Ovary (tissue), 9 donors: Measurements from ENCODE around the gene TAGLN2. TPM values are rescaled to one million over a fixed set of nuclear protein-coding genes. Genes with fewer than 3 reads are reported as not detected.

ENCODE experiments used
- DNase-seq, 5 donors: peaks; one replicate each; pipeline ENCODE4 v3.0.0-alpha.2; 2019 to 2020
- H3K27ac ChIP-seq, 2 donors: fragments of 200-600 bp; one replicate each; pipeline versions ENCODE4 v1.5.1 to v1.8.0; 2019 to 2022
- H3K27me3 ChIP-seq: fragments of 200-600 bp; one replicate; pipeline ENCODE4 v1.8.0; 2022
- H3K36me3 ChIP-seq: fragments of 200-600 bp; sonication (generic); one replicate; pipeline ENCODE4 v1.5.1; 2019
- H3K4me1 ChIP-seq: one replicate; pipeline ENCODE4 v1.8.1; 2013; ENCODE audit warnings: mild to moderate bottlenecking, moderate library complexity; ENCODE audit not compliant: insufficient read depth
- H3K4me3 ChIP-seq: fragments of 200-600 bp; sonication (generic); one replicate; pipeline ENCODE4 v1.5.1; 2017
- H3K9me3 ChIP-seq, 2 donors: fragments of 200-600 bp in 1 of 2; sonication (generic) in 1 of 2; one replicate each; pipeline versions ENCODE4 v1.5.1 to v1.8.1; 2013 to 2019; ENCODE audit warnings: mild to moderate bottlenecking in 1 of 2, moderate library complexity in 1 of 2
- CTCF ChIP-seq, 3 donors: fragments of 450-650 bp in 2 of 3; fragments of 200-600 bp in 1 of 3; IDR thresholded peaks; one replicate each; pipeline versions ENCODE4 v1.5.1 to v1.8.0; 2016 to 2022; ENCODE audit warnings: antibody characterized with exemption in 3 of 3, mild to moderate bottlenecking in 1 of 3
- EP300 ChIP-seq: sonication (generic); formaldehyde crosslinking; IDR thresholded peaks from one replicate; pipeline ENCODE4 v1.6.1; 2017; ENCODE audit warnings: antibody characterized with exemption
- POLR2A ChIP-seq: fragments of 450-650 bp; IDR thresholded peaks from one replicate; pipeline ENCODE4 v1.6.1; 2017; ENCODE audit warnings: antibody characterized with exemption, mild to moderate bottlenecking, moderate library complexity
- WGBS, 3 donors: extraction: QIAGEN DNeasy Blood & Tissue Kit in 1 of 3; methylation state at CpG; one replicate each; pipeline versions ENCODE4 v1.1.5 to v1.1.7; 2013 to 2017; 5-methylcytosine and 5-hydroxymethylcytosine counted together
- intact Hi-C, 4 donors: fragments of 100-400 bp; cut with DNase I; formaldehyde crosslinking; loops; one replicate each; pipeline versions ENCODE4 v1.11.0 to v1.15.1; 2022 to 2023
- polyA plus RNA-seq, 2 donors: library from polyadenylated mRNA; stranded (reverse); fragments of 200-250 nt in 1 of 2; fragments of 350-450 nt in 1 of 2; fragmentation: Illumina TruSeq in 1 of 2; extraction: RNeasy Lipid Tissue Mini Kit (QIAGEN cat#74804) in 1 of 2; gene quantifications; one replicate each; pipeline ENCODE4 v1.2.3, GENCODE V29; 2013 to 2014
- total RNA-seq, 7 donors: library from RNA; depleted of rRNA in 2 of 7; stranded (reverse); fragments of >200 nt in 2 of 7; fragmentation: NEBNext Ultra II Directional in 3 of 7; extraction: Animal tissue kit (Norgen Biotek cat#: 25700) in 3 of 7; gene quantifications; one replicate each; pipeline versions ENCODE4 v1.1.0 to v1.2.4, GENCODE V29; 2016 to 2023
- donor health status: DM: no; HTN: no; CAD: no; lungs with moderate emphysema.
- donor health status: DM: no; HTN: no; CAD: no.
- donor health status: Bipolar disorder and iron deficiency.
- donor health status: DM: yes; HTN: yes; CAD: no.
- donor health status: DM: no; HTN: no; CAD: no.
- donor health status: DM: yes; HTN: yes; CAD: no.

The TAGLN2 gene
- total and polyA plus RNA-seq, 9 donors, result 81.8 to 266 (median 174) TPM

DNA sequence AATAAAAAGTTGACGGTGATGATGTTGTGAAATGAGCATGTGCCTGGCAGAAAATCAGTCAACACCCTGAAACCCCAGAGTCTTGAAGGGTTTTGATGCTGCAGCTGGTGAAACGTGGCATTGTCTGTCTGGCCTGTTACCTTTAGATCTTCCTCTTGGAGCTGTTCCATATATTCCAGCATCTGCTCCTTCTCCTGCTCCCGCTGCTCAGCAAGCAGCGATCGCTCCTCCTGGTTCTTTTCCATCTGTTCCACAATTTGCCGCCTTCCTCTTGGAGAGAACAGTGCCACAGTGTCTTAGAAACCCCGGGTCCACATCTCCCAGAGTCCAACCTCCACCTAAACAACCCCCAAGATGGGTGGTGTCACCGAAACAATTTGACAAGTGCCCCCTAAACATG, 41.0 kb downstream of the TAGLN2 start:
- H3K9me3 ChIP-seq, result no peaks in the 10 kb centered on the region
- intact Hi-C loops, result no loop called here
- H3K27ac ChIP-seq, result no peak overlapping the region
- TF ChIP-seq CTCF (IDR thresholded peaks at IDR 0.05) (no peak), EP300 (no peak), POLR2A (no peak)
- no peak overlapping the region for H3K4me3 ChIP-seq
- WGBS, 3 donors, result 76 to 79% (median 77%) methylated on average over 8 of the region's 8 CpGs
- no peaks in the 10 kb centered on the region for H3K4me1 ChIP-seq
- no peak for DNase-seq
- H3K27me3 ChIP-seq, result no peaks in the 10 kb centered on the region
- H3K36me3 ChIP-seq, result no peaks in the 10 kb centered on the region

- no peak for TF ChIP-seq EP300
- TF ChIP-seq CTCF (IDR thresholded peaks at IDR 0.05), result no peak
- TF ChIP-seq POLR2A, result no peak
- intact Hi-C loops, result no loop called here
- no peak overlapping the region for H3K27ac ChIP-seq
- H3K36me3 ChIP-seq, result no peaks in the 10 kb centered on the region
- 62 to 80% (median 64%) methylated on average over 3 to 4 of the region's 4 CpGs for WGBS, 3 donors
- no peaks in the 10 kb centered on the region for H3K9me3 ChIP-seq
- DNase-seq, result no peak
- H3K27me3 ChIP-seq, result no peaks in the 10 kb centered on the region
- H3K4me1 ChIP-seq, result no peaks in the 10 kb centered on the region
- no peak overlapping the region for H3K4me3 ChIP-seq
These were observed 42.2 kb downstream of the TAGLN2 start for GRCh38 chr1:159883134-159883533.

DNA sequence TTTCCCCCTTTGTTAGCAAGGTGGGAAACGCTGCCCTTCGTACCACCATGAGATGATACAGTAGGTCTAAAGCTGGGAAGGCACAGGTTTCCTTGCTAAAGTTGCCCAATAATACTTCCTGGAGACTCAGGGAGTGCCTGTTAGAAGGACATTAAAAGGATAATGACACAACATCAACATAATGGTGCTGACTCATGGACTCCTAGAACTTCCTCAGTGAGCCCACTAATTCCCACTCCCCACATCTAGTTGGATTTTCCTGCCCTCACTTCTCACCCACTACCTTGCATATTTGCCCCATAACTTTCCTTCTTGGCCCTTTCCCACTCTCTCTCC, 42.8 kb downstream of the TAGLN2 start:
- H3K27ac ChIP-seq, result no peak overlapping the region
- intact Hi-C loops, result no loop called here
- WGBS, 3 donors, result 73 to 84% (median 77%) methylated on average over 2 of the region's 2 CpGs

DNA sequence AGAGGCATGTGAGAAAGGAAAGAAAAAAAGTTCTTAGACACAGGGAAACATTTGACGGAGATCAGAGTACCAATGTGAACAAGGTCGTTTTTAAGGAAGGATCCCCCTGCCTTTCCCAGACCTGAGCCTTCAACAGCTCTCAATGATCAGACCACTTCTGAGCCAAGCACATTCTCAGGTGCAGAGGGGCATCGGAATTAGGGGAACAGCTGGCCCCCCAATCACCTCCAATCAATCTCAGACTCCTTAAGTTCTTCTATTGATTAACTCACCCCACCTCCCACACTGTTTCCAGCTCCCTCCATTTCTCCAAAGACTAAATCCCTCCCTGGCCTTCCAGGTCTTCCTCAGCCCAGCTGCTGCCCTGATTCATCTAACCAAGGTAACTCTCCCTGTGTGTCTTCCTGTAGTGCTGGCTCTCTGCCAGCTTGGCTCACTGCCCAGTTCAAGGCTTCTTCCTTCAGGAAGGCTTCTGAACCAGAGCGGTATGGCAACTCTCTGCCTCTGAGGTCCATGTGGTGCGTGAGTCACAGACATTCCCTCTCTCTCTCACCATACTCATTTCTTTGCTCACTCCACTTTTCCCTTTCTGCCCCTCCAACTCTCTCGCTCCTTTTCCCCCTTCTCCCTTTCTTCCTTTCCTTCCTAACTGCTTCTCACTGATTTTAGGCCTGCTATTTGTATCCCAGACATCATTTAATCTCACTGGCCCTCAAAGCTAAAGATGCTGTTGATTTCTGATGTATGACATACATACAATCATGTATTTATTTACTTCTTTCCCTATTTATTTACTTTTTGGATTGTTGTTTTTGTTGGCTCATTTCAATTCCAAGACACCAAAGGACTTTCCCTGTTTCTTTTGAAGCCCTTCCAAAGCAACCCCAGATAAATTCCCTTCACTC, 43.4 kb downstream of the TAGLN2 start:
- DNase-seq, result peak; percentile 45 to 66 (median 57)
- Histone ChIP-seq H3K36me3 (no peaks in the 10 kb centered on the region), H3K9me3 (no peaks in the 10 kb centered on the region), H3K4me3 (no peak overlapping the region), H3K4me1 (no peaks in the 10 kb centered on the region), H3K27ac (no peak overlapping the region), H3K27me3 (no peaks in the 10 kb centered on the region)
- intact Hi-C loops, result no loop called here
- TF ChIP-seq POLR2A, result no peak
- TF ChIP-seq EP300, result no peak
- TF ChIP-seq CTCF (IDR thresholded peaks at IDR 0.05), result no peak
- WGBS, 3 donors, result 44 to 49% (median 49%) methylated on average over 6 of the region's 6 CpGs

More for the DNA sequence above, 42.8 kb downstream of the TAGLN2 start:
- Histone ChIP-seq H3K36me3 (no peaks in the 10 kb centered on the region), H3K9me3 (no peaks in the 10 kb centered on the region), H3K4me1 (no peaks in the 10 kb centered on the region), H3K27me3 (no peaks in the 10 kb centered on the region), H3K4me3 (no peak overlapping the region)
- no peak for DNase-seq
- no peak for TF ChIP-seq POLR2A
- no peak for TF ChIP-seq CTCF (IDR thresholded peaks at IDR 0.05)
- no peak for TF ChIP-seq EP300
